Suppressor macrophage treated with lipopolysaccharide for 4 hours (primary cell): ENCODE results near the gene TRO.

Experiments used
- DNase-seq: peaks from one replicate; pipeline ENCODE4 v3.0.0-alpha.2; 2020

Gene TRO

GRCh38 chrX:54977387-54977786 lies 56.8 kb downstream of the TRO start:
- DNase-seq, result no peak

DNA sequence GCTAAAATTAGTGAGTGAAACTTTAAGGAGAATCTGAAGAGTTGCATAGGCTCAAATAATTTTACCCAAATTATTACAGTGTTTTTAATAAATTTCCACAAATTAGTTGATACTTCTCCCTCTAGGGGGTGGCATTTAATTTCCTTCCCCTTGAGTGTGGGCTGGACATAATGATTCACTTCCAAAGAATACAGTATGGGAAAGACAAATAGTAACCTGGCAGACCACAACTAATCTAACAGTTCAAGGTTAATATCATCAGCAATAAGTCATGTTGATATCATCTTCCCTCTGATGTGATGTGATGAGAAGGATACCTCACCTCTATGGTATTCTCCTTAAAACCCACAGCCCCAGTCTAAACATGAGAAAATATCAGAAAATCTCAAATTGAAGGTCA lies 57.8 kb downstream of the TRO start:
- no peak for DNase-seq

DNA sequence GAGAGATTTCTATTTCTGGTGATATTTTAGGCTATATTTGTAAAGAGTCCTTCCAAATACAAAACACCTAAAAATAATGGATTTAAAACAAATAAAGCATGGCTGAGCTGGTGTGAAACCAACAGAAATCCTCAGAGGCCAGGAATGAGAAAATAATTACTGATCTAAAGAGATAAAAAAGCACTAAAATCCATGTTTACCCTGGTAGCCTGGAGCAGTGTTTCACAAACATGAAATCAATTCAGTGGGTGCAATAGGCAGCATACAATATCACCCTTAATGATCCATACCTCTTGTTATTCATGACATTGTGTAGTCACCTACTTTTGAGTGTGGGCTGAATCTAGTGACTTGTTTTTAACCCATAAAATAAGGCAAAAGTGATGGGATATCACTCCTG lies 58.8 kb downstream of the TRO start:
- DNase-seq, result no peak

DNA sequence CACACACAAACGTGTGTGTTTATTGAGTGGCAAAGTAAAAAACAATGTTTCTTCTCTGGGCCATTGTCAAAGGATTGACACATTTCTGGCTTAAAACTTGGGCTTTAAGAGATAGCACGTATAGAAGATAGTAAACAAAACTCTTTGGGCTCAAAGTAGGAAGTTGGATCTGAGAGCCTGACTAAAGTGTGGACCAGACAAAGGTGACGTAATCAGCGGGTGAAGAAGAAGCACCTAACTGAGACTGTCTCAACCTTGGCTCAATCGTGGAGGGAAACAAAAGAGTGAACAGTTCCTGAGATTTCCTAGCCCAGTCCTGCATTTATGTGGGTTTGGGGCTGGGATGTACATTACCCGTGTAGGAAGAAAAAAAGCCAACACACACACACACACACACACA lies 59.7 kb downstream of the TRO start:
- no peak for DNase-seq
